GM20431 (cell line): Measurements from ENCODE around the gene TMEM150C.

Experiments
- in situ Hi-C: fragments of 300-500 bp; cut with MseI, MboI; formaldehyde crosslinking; loops from one replicate; pipeline ENCODE4 v1.15.0; 2020; ENCODE audit warnings: low sequenced_read_pairs; ENCODE audit not compliant: unreplicated experiment

The TMEM150C gene

GRCh38 chr4:82561786-82562563, at the start of gene TMEM150C:
Gene TMEM150C (minus strand): TSS chr4:82561988. CDS start chr4:82504657, 57,331 bp downstream.
- in situ Hi-C loops, result no loop called here

GRCh38 chr4:82611527-82611926, 49.7 kb upstream of the TMEM150C start:
- in situ Hi-C loops, result no loop called here

GRCh38 chr4:82610041-82610440, 48.3 kb upstream of the TMEM150C start:
- in situ Hi-C loops, result no loop called here

- in situ Hi-C loops, result no loop called here
These were observed 44.8 kb upstream of the TMEM150C start for GRCh38 chr4:82606622-82607021.

GRCh38 chr4:82604522-82604921, 42.7 kb upstream of the TMEM150C start:
- in situ Hi-C loops, result no loop called here

GRCh38 chr4:82601242-82602015, 39.6 kb upstream of the TMEM150C start:
- in situ Hi-C loops, result no loop called here

GRCh38 chr4:82599336-82599735, 37.5 kb upstream of the TMEM150C start:
- in situ Hi-C loops, result no loop called here

GRCh38 chr4:82594456-82594855, 32.7 kb upstream of the TMEM150C start:
- in situ Hi-C loops, result no loop called here

- in situ Hi-C loops, result no loop called here
These were observed 31.6 kb upstream of the TMEM150C start for GRCh38 chr4:82593411-82593810.

GRCh38 chr4:82592639-82593038, 30.9 kb upstream of the TMEM150C start:
- in situ Hi-C loops, result no loop called here

GRCh38 chr4:82591592-82591991, 29.8 kb upstream of the TMEM150C start:
- in situ Hi-C loops, result no loop called here

- in situ Hi-C loops, result no loop called here
These were observed 28.0 kb upstream of the TMEM150C start for GRCh38 chr4:82589756-82590155.

GRCh38 chr4:82588771-82589270, 27.0 kb upstream of the TMEM150C start:
- in situ Hi-C loops, result no loop called here

- in situ Hi-C loops, result no loop called here
These were observed 26.2 kb upstream of the TMEM150C start for GRCh38 chr4:82587826-82588540.

- in situ Hi-C loops, result no loop called here
These were observed 24.1 kb upstream of the TMEM150C start for GRCh38 chr4:82585690-82586435.

- in situ Hi-C loops, result no loop called here
These were observed 23.1 kb upstream of the TMEM150C start for GRCh38 chr4:82584931-82585330.

GRCh38 chr4:82583897-82584587, 22.3 kb upstream of the TMEM150C start:
- in situ Hi-C loops, result no loop called here

GRCh38 chr4:82579932-82580331, 18.1 kb upstream of the TMEM150C start:
- in situ Hi-C loops, result no loop called here

- in situ Hi-C loops, result no loop called here
These were observed 17.1 kb upstream of the TMEM150C start for GRCh38 chr4:82578935-82579334.
